DMS 273 treated with DMSO at 0.1 percent for 48 hours (cell line): Measurements from ENCODE around the gene LMF2.

Experiments
- DNase-seq: peaks from one replicate; lab custom pipeline; 2025; lab: John Stamatoyannopoulos, UW

LMF2 gene

DNA sequence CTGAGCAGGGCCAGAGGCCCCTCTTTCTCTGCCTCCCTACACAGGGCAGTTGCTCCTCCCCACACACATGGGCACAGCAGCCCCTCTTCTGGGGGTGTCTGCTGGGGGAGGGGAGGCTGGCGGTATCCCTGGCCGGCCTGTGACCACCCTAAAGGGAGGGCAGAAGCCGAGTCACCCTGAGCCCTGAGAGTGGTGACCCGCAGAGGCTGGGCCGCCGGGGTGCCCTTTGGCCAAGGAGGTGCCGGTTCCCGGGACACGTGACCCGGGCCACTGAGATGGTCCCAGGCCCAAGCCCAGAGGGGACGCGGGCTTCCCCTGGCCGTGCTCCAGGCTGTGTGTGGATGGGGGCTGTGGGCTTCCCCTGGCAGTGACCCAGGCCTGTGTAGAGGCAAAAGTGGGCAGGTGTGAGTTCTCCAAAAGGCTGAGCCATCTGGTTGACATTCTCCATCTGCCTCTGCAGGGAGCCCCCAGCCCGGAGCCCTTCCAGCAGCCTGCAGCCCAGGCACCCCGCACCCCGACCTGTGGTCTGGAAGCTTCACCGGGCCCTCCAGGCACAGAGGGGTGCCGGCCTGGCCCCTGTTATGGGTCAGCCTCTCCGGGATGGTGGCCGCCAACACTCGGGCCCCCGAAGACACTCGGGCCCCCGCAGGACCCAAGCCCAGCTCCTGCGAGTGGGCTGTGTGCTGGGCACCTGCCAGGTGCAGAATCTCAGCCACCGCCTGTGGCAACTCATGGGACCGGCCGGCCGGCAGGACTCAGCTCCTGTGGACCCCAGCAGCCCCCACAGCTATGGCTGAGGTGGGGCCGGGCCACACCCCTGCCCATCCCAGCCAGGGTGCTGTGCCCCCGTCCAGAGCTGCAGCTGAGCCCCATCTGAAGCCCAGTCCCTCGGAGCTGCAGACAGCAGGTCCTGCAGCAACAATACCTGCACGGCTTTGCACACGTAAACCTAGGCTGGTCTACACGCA, 25.1 kb downstream of the LMF2 start:
- DNase-seq, result peak; percentile 25

GRCh38 chr22:50481440-50482106, 25.9 kb downstream of the LMF2 start, which contains the start of gene ADM2:
ADM2 (plus strand) TSS chr22:50481543; CDS start chr22:50481848, 305 bp downstream.
- DNase-seq, result no peak

DNA sequence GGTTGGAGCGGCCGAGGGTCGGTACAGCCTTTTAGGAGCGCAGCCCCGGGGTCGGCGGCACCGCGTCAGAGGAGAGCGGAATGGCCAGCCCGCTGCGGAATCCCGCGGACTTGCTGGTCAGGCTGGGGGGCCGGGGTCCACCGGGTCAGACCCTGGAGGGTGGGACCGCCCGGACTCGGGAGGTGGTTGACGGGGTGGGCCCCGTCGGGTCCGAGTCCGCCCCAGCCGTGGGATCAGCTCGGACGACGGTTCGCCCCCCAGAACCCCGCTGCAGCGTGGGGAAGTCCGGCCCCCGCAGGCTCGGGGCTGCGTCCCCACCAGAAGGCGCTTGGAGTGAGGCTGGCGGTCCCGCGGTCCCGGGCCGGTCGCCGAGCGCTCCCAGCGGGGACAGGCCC, 26.5 kb downstream of the LMF2 start:
- no peak for DNase-seq

GRCh38 chr22:50479721-50480120, 27.8 kb downstream of the LMF2 start:
- no peak for DNase-seq

GRCh38 chr22:50477923-50478322, 29.6 kb downstream of the LMF2 start:
- no peak for DNase-seq

- no peak for DNase-seq
Observed at GRCh38 chr22:50476868-50477267, 30.6 kb downstream of the LMF2 start.

DNA sequence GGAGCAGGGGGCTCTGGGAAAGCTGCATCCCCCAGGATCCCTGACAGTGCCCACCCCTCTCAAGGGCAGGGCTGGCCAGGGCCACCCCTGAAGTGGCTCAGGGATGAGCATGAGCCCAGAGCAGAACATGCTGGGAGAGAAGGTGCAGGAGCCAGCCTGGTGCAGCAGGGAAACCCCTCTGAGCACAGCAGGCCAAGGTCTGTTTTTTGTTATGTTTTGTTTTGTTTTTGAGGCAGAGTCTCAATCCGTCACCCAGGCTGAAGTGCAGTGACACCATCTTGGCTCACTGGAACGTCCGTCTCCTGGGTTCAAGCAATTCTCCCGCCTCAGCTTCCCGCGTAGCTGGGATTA, 31.9 kb downstream of the LMF2 start:
- DNase-seq, result no peak

DNA sequence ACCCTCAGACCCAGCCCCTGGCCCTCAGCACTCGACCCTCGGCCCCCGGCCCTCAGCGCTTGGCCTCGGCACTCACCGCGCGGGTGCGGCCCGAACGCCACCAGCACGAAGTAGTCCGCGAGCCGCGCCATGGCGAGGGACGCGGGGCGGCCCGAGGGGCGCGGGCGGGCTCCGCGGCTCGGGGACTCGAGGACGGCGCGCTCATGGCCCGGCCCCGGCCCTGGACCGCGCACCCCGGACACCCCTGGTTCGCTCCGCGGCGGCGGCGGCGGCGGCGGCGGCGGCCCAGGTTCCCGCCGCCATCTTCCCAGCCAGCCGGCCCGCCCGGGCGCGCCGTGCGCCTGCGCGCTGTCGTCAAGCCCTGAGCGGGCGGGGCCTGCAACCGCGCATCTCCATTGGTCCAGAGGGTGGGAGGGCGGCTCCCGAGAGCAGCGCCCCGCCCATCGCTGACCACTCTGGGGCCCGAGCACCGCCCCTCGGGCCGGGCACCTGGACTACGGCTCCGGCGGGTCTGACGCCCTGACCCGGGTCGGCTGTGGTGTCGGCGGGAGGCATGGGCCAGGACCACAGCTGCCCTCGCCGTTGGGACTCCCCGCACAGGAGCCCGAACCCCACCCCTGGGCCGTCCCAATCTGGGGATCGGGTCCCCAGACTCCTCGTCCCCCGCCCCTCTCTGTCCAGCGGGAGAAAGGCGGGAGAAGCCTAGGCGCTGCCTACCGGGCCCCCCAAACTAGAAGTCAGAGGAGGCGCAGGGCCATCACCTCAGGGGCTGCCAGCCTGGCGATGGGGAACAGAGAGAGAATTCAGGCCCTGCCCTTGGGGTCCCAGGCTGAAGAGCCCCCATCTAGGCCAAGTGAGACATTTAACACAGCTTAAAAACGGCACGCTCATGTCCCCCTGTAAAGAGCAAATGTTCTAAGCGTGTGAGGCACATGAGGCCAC, 32.5 kb downstream of the LMF2 start, which contains the start of gene SBF1:
SBF1 (minus strand) TSS at position 326 of the 942 bp plus-strand sequence; CDS start at position 131, 195 bp downstream.
- DNase-seq, result peak; percentile 31

- DNase-seq, result no peak
Observed at GRCh38 chr22:50473855-50474671, 33.4 kb downstream of the LMF2 start.

DNA sequence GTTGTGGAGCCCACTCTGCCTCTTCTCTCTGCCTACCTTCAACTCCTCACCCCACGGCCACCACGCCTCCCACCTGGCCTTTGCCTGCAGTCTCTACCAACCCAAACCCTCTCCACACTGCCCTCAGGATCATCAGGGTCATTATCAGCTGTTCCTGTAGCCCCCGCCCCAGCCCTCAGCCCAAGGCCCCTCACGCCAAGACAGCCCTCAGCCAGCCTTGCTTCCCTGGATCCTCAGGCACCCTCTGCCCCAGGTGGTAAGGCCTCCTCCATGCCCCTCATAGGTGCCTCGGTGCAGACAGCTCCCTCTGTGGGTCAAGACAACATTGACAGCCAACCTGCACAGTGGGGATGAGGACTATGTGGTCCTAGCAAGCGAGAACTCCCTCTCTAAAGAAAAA, 34.4 kb downstream of the LMF2 start:
- no peak for DNase-seq

- no peak for DNase-seq
Observed at GRCh38 chr22:50471962-50472361, 35.5 kb downstream of the LMF2 start.

- no peak for DNase-seq
Observed at GRCh38 chr22:50471197-50471847, 36.2 kb downstream of the LMF2 start.

DNA sequence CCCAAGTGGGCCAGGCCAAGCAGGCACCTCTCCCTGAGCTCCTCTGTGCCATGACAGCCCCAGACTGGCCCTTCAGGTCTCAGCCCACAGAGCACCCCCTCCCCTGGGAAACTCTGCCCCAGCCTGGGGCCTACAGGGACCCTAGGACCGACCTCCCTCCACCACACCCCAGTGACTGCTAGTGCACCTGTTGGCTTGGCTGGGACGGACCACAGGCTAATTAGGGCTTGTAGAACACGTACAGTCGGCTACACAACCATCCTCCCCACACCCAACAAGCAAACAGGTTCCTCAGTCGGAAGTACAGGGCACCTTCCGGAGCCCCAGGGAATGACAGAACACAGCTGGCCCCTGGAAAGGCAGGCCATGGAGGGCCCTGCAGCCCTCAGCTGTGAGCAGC, 37.0 kb downstream of the LMF2 start:
- no peak for DNase-seq

- peak; percentile 86 for DNase-seq
Observed at GRCh38 chr22:50469377-50470305, 37.9 kb downstream of the LMF2 start.

- no peak for DNase-seq
Observed at GRCh38 chr22:50468626-50469025, 38.9 kb downstream of the LMF2 start.

GRCh38 chr22:50467773-50468440, 39.6 kb downstream of the LMF2 start:
- no peak for DNase-seq

- no peak for DNase-seq
Observed at GRCh38 chr22:50467341-50467740, 40.2 kb downstream of the LMF2 start.

DNA sequence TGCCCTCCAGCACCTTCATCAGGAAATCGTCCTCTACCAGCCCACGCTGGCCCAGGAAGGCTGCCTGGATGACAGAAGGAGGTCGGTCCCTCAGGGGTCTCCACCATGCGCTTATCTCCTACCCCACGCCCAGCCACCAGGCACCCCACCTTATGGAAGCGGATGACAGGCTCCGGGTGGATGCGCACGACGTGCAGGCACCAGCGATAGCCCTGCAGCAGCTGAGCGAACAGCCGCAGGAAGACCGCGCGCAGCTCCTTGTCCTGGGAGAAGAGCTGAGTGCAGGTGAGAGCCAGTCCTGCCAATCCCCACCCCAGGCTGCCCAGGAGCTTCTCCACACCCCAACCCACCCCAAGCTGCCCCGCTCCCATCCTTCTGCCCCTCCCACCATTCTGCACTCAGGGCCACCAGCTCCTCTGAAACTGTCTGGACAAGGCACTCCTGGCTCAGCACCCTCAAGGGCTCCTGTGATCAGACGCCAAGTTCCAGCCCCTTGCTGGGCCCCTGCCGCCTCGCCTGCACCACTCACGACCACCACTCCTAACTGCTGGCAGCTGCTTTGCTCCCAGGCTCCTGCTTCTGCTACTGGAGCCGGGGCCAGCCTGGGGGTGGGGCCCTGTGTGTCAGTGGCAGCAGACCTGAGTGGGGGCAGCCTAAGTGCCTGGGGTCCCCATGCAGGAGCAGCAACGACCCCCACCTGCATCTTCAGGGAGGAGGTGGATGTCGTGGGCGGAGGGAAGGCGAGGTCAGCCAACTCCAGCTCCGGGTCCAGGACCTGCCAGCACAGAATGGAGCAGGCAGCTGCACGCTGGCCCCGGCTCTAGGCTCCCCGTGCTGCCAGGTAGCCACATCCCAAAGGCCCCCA, 42.2 kb downstream of the LMF2 start:
- DNase-seq, result no peak
